A673 (cell line): ENCODE measurements around the gene PSMB11. TPM values are rescaled to one million over a fixed set of nuclear protein-coding genes. Genes with fewer than 3 reads are reported as not detected.

Experiments used
- BruUV-seq: library from RNA; stranded (reverse); fragments of 400-500 nt; replicated peaks from 2 replicates; lab custom pipeline; 2021; lab: Mats Ljungman, UMichigan
- CTCF ChIA-PET: fragments of 300-600 bp; sonication (Branson Sonifier 250); formaldehyde crosslinking; loops from one replicate; lab custom pipeline; 2022; ENCODE audit warnings: antibody characterized with exemption; lab: Charles Lee
- POLR2A ChIA-PET: fragments of 300-600 bp; sonication (Branson Sonifier 250); formaldehyde crosslinking; loops from one replicate; lab custom pipeline; 2022; ENCODE audit warnings: antibody characterized with exemption; ENCODE audit not compliant: low non-redundant PET; lab: Charles Lee
- DNase-seq: peaks from one replicate; pipeline ENCODE4 v3.0.0-alpha.2; 2015; ENCODE audit warnings: low spot score
- H3K27ac ChIP-seq: fragments of 200-600 bp; sonication (generic); 2 replicates; pipeline ENCODE4 v1.5.1; 2016; ENCODE audit warnings: mixed run types, low read depth, mild to moderate bottlenecking, mixed read lengths, antibody characterized with exemption, low read length; ENCODE audit not compliant: poor library complexity, severe bottlenecking
- H3K27me3 ChIP-seq: fragments of 200-600 bp; sonication (generic); replicated peaks from 2 replicates; pipeline ENCODE4 v1.6.1; 2017; ENCODE audit warnings: mixed run types, low read depth, mild to moderate bottlenecking, mixed read lengths, antibody characterized with exemption, low read length; ENCODE audit not compliant: insufficient read depth, poor library complexity
- H3K36me3 ChIP-seq: fragments of 200-600 bp; sonication (generic); 2 replicates; pipeline ENCODE4 v1.6.1; 2016; ENCODE audit warnings: mixed run types, mild to moderate bottlenecking, mixed read lengths, antibody characterized with exemption, low read length; ENCODE audit not compliant: insufficient read depth, poor library complexity, severe bottlenecking
- H3K4me1 ChIP-seq: fragments of 200-600 bp; sonication (generic); 2 replicates; pipeline ENCODE4 v1.6.1; 2017; ENCODE audit warnings: mixed run types, mild to moderate bottlenecking, mixed read lengths, antibody characterized with exemption, low read length; ENCODE audit not compliant: insufficient read depth, poor library complexity, severe bottlenecking
- H3K4me3 ChIP-seq: fragments of 200-600 bp; sonication (generic); 2 replicates; pipeline ENCODE4 v1.5.1; 2016; ENCODE audit warnings: low read depth, mixed run types, mild to moderate bottlenecking, mixed read lengths, low read length; ENCODE audit not compliant: poor library complexity, severe bottlenecking
- H3K9me3 ChIP-seq: fragments of 200-600 bp; sonication (generic); 2 replicates; pipeline ENCODE4 v1.6.1; 2016; ENCODE audit warnings: mixed run types, low read depth, mild to moderate bottlenecking, mixed read lengths, antibody characterized with exemption, low read length; ENCODE audit not compliant: poor library complexity, severe bottlenecking
- CTCF ChIP-seq: fragments of 300-800, 200-600 bp; sonication (generic); conservative IDR thresholded peaks from 2 replicates; pipeline ENCODE4 v1.5.1; 2017; ENCODE audit warnings: low read depth, mild to moderate bottlenecking, antibody characterized with exemption, low read length, moderate library complexity, mixed read lengths
- EZH2 ChIP-seq: fragments of 200-600 bp; sonication (generic); IDR thresholded peaks from 2 replicates; pipeline ENCODE4 v1.6.1; 2017; ENCODE audit warnings: borderline replicate concordance, low read depth, mild to moderate bottlenecking, mixed read lengths, antibody characterized with exemption, low read length; ENCODE audit not compliant: poor library complexity, severe bottlenecking
- intact Hi-C: fragments of 100-400 bp; cut with micrococcal nuclease; formaldehyde crosslinking; loops from one replicate; pipeline ENCODE4 v1.10.0; 2022; ENCODE audit not compliant: unreplicated experiment
- total RNA-seq: library from RNA; stranded (reverse); gene quantifications from 2 replicates; pipeline ENCODE4 v1.2.3, GENCODE V29; 2021

The PSMB11 gene
- total RNA-seq, 1 experiment from 2014 or later = not detected

GRCh38 chr14:23005451-23006187, 36.4 kb upstream of the PSMB11 start:
- Histone ChIP-seq H3K9me3 (no peaks in the 10 kb centered on the region), H3K4me1 (peaks cover 34% of the 10 kb centered on the region), H3K27me3 (no peaks in the 10 kb centered on the region), H3K4me3 (peak overlapping the region; percentile 55), H3K36me3 (no peaks in the 10 kb centered on the region), H3K27ac (peak overlapping the region; percentile 91)
- BruUV-seq = no TSS peak
- TF ChIP-seq EZH2 (no peak), CTCF (no peak)
- DNase-seq = no peak
- intact Hi-C loops = loop anchor here (1.0 kb wide), 1 partner anchor 23 kb away; the partner anchor contains the start of gene AJUBA
- POLR2A ChIA-PET = no interaction called here
- CTCF ChIA-PET = interaction anchor here (1.6 to 2.0 kb wide), 2 partner anchors 19 to 63 kb away, joined by 7 to 12 read pairs; no protein-coding TSS in a partner anchor

GRCh38 chr14:23006188-23006534, 35.9 kb upstream of the PSMB11 start:
- no peak for DNase-seq
- CTCF ChIA-PET = interaction anchor here (0.6 to 3.0 kb wide), 6 partner anchors 12 to 63 kb away, joined by 3 to 17 read pairs (median 6); no protein-coding TSS in a partner anchor
- no TSS peak for BruUV-seq
- peak overlapping the region; percentile 91 for H3K27ac ChIP-seq
- H3K4me3 ChIP-seq = peak overlapping the region; percentile 55
- no peaks in the 10 kb centered on the region for H3K27me3 ChIP-seq
- POLR2A ChIA-PET = interaction anchor here (0.6 to 1.8 kb wide), 2 partner anchors 19 to 382 kb away, joined by 3 to 22 read pairs; no protein-coding TSS in a partner anchor
- TF ChIP-seq CTCF = no peak
- TF ChIP-seq EZH2 = no peak
- H3K9me3 ChIP-seq = no peaks in the 10 kb centered on the region
- peaks cover 30% of the 10 kb centered on the region for H3K4me1 ChIP-seq
- no peaks in the 10 kb centered on the region for H3K36me3 ChIP-seq
- intact Hi-C loops = no loop called here

- no peaks in the 10 kb centered on the region for H3K36me3 ChIP-seq
- no peaks in the 10 kb centered on the region for H3K9me3 ChIP-seq
- CTCF ChIA-PET = interaction anchor here (0.6 to 3.0 kb wide), 8 partner anchors 12 to 62 kb away, joined by 3 to 17 read pairs (median 6); no protein-coding TSS in a partner anchor
- BruUV-seq = TSS peak; percentile 12
- POLR2A ChIA-PET = interaction anchor here (0.6 to 1.8 kb wide), 3 partner anchors 19 to 382 kb away, joined by 3 to 22 read pairs (median 5); no protein-coding TSS in a partner anchor
- H3K4me1 ChIP-seq = peaks cover 30% of the 10 kb centered on the region
- H3K4me3 ChIP-seq = peak overlapping the region; percentile 55
- H3K27ac ChIP-seq = peak overlapping the region; percentile 91
- TF ChIP-seq CTCF = 0 out of 2 replicates have a peak, but pooled peaks have one; percentile 32
- no peak for TF ChIP-seq EZH2
- intact Hi-C loops = loop anchor here (1.0 kb wide), 1 partner anchor 28 kb away; the partner anchor contains the start of gene PSMB5
- H3K27me3 ChIP-seq = no peaks in the 10 kb centered on the region
- DNase-seq = peak; percentile 99
Measured at GRCh38 chr14:23006544-23007419, 35.2 kb upstream of the PSMB11 start.
